Heart left ventricle (tissue), 13 donors: ENCODE results near the gene ZNF691.

Experiments used
- CTCF ChIP-seq, 12 donors: fragments of 200-600 bp; sonication (generic) in 4 of 12; IDR thresholded peaks; one replicate each; pipeline versions ENCODE4 v1.5.0 to v1.8.0; 2018 to 2022; ENCODE audit warnings: antibody characterized with exemption in 12 of 12, mild to moderate bottlenecking in 5 of 12
- POLR2A ChIP-seq, 2 donors: fragments of 450-650 bp; IDR thresholded peaks; one replicate each; pipeline ENCODE4 v1.6.1; 2017; ENCODE audit warnings: antibody characterized with exemption in 2 of 2, mild to moderate bottlenecking in 2 of 2, moderate library complexity in 2 of 2
- donor health status: ischemic (EF 13 %, LVEDD 7.1; RV severe dilation, severe dysfunction).
- donor health status: DM: no; HTN: yes; CAD: no.
- donor health status: DM: no; HTN: no; CAD: no.
- donor health status: ischemic (EF 25% LVEDD 6.9; RV normal size, moderate dysfunction).
- donor health status: ischemic (EF 25% LVEDD 5.7; RV mildly dilated, moderate dysfunction).
- donor health status: ischemic (EF 35%, LVEDD 5.7; RV mildly dilated, moderate dysfunction).
- donor health status: nonischemic (EF 11% LVEDD 7.7; RV severe dilation, severe dysfunction).
- donor health status: DM: yes; HTN: yes; CAD: no.
- donor health status: PGD.
- donor health status: ischemic (EF 29% LVEDD 5.4; RV normal size, mild dysfunction).
- donor health status: nonischemic (EF 23%, LVEDD 6.1; RV moderate dilation, normal function).

GRCh38 chr1:42847721-42848460 lies 1.5 kb downstream of the ZNF691 start:
- TF ChIP-seq CTCF (IDR thresholded peaks at IDR 0.05) (no peak), POLR2A (IDR thresholded peaks at IDR 0.05) (no peak)
